Glomerular endothelial cell (primary cell): ENCODE measurements around the gene RAD51B. TPM values are rescaled to one million over a fixed set of nuclear protein-coding genes. Genes with fewer than 3 reads are reported as not detected.
A peak's percentile ranks its signal among the peaks of the same experiment; 100 is the strongest.

Experiments used
- DNase-seq: peaks from one replicate; pipeline ENCODE4 v3.0.0-alpha.2; 2011; ENCODE audit warnings: low read depth, low spot score; ENCODE audit errors: extremely low read depth
- total RNA-seq: library from RNA; depleted of rRNA; stranded (reverse); fragments of >200 nt; gene quantifications from 2 replicates; pipeline ENCODE4 v1.2.3, GENCODE V29; 2015

RAD51B gene
- total RNA-seq, 1 donor from 2014 or later = 9.7 TPM

DNA sequence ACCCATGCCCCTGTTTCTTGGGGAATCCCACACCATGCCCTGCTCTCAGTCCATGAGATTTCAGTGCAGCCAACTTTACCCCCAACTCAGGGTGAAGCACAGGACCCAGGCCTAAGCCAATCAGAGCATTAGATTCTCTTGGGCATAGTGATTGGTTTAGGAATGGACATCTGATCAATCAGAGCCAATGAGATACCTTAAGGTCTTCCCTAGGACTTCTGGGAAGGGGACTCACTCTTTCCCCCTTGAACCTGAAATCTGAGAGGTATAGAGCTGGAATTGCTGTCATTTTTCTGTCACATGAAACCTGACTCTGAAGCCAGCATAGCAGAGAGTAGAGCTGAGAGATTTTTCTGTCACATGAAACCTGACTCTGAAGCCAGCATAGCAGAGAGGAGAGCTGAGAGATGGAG is 846.2 kb downstream of the RAD51B start:
- DNase-seq = no peak

DNA sequence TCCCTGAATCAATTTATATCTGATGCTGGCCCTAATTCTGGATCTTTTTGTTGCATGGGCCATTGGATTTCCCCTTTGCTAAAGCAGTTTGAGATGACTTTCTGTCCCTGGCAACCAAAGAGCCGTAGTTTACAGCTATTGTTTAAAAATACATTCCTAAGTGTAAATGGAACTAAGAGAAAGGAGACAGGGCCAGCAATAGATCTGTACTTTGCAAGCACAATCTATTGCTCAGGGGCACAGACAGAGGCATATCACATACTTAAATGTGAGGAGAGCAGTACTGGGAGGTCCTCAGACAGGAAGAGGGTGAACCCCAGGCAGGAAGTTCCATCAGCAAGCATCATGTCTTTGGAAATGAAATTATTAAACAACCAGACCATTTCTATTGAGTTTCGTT is 846.7 kb downstream of the RAD51B start:
- no peak for DNase-seq

DNA sequence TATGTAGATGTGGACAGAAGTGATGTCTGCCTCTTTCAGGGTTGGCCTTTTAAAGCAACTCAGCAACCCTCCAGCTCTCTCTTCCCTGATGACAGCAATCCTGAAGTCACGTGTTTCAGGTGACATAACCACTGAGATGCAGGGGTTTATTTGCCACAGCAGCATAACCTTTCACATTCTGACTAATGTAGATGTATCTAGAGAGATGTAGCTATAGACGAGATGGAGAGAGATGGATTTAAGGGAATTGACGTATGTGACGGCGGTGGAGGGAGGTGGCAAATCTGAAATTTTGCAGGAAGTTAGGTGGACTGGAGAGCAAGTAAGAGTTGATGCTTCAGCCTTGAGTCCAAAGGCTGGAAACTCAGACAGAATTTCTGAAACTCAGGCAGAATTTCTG is 847.3 kb downstream of the RAD51B start:
- no peak for DNase-seq

- no peak for DNase-seq
Measured at GRCh38 chr14:68667313-68667791, 847.8 kb downstream of the RAD51B start.

- no peak for DNase-seq
Measured at GRCh38 chr14:68668028-68668427, 848.4 kb downstream of the RAD51B start.

DNA sequence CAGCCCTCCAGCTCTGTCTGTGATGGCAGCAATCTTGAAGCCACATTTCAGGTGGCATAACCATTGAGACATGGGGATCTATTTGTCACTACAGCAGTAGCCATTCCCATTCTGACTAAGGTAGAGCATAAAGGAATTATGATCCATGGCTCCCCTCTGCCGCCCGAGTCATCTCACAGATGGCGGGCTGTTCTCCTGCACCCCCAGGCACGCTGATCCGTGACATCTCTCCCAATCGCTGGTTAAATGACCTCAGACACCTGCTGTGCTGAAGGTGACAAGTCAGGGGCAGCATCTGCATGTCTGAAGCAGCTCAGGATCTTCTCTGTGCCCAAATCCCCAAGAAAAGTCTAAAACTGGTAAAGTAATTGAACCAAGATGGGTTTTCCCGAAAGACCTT is 849.0 kb downstream of the RAD51B start:
- no peak for DNase-seq

GRCh38 chr14:68669111-68669511 is 849.5 kb downstream of the RAD51B start:
- no peak for DNase-seq

GRCh38 chr14:68669603-68670358 is 850.2 kb downstream of the RAD51B start:
- DNase-seq = no peak

GRCh38 chr14:68670359-68670715 is 850.8 kb downstream of the RAD51B start:
- no peak for DNase-seq

DNA sequence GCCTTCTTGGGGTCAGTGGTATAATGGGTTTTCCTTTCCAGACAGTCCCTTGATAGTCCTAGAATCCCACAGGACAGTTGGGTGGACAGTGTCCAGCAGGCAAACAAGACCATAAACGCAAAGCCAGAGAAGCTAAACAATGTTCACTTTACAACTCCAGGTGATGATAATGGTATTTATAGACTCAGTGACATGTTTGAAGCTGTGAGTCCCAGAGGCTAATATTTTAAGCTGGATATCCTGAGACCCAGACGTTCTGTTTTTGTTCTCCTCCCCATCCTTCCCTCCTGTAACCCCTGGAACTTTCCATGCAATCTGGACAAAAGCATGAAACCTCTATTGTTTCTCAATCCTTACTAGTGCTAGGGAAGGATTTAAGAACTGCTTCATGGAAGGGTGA is 852.3 kb downstream of the RAD51B start:
- no peak for DNase-seq

DNA sequence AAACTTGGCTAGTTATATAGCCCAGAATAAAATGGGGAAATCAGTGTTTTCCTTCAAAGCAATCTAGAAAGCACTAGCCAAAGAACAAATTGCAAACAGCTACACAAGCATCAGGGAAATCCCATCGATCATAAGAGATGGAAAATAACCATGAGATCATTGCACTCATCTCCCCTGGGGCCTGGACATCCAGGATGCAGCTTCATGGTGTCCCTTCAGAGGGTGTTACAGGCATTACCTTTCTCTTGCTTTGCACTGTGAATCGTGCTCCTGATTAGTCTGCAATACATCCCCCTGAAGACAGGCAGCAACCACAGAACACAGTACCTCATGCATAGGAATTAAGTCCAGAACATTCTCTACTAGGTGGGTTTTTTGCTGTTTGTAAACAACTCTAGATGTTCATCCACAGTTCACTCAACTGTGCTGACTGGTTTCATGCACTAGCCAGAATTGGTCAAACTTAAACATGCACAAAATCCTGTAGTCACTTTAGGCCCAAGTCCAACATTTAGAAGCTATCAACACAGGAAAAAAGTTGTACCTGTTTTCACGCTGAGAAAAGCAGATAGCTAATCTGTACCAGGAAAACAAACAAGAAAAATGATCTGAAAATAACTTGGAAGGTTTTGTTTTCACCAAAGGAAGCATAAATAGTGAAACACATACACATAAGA is 853.2 kb downstream of the RAD51B start:
- DNase-seq = no peak

- no peak for DNase-seq
Measured at GRCh38 chr14:68673464-68673863, 853.9 kb downstream of the RAD51B start.

GRCh38 chr14:68674538-68675232 is 855.1 kb downstream of the RAD51B start:
- no peak for DNase-seq

DNA sequence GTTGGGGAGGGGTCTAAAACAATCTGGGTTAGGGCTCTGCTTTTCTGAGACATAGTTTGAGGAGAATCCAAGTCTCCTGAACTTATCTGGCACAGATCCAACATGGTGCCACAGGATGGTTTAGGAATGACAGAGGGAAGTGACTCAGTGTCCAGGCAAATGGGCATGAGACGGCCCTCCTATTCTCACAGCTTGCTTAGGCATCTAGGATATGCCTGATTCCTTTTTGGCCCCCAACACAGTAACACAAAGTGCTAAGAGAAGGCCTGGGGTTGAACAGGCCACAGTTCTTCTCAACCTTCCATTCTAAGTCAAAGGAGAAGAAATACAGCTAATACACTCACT is 855.6 kb downstream of the RAD51B start:
- DNase-seq = peak; percentile 68

DNA sequence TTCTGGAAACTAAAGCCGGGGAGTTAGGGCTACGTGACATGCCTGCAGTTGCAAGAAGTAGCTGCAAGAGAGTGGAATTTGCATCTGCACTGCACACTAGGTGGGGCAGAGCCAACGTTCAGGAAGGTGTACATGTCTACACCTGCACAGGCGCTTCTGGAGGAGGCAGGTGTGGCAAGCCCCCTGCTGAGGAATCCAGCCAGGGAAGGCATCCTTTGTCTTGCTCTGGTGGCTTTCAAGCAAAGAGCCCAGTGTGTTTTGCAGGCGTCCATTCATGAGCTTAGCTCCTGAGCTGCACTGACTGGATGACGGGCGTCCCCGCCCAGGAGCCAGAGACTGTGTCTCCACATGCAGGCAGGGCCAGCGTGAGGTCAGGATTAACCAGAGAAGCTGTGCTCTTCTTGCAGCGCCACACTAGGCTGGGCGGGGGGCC is 856.9 kb downstream of the RAD51B start:
- DNase-seq = no peak

DNA sequence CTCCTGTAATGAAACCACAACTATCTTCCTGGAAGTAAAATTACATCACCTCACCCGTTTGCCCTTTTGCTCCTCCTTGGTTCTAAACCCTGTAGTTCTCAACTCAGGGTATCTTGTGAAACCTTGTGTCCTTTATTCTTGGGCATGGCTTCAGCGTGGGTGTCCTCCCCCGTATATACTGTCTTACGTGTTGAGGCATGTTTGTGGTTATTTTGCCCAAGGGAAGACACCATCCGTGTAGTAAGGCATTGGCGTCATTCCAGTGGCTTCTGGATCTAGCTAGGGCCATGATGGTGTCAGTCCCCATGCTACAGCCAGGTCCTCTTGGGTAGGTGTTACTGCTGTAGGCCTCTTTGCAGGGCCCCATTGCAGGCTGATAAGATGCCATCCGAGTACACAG is 857.9 kb downstream of the RAD51B start:
- no peak for DNase-seq

GRCh38 chr14:68677901-68678300 is 858.3 kb downstream of the RAD51B start:
- DNase-seq = no peak

DNA sequence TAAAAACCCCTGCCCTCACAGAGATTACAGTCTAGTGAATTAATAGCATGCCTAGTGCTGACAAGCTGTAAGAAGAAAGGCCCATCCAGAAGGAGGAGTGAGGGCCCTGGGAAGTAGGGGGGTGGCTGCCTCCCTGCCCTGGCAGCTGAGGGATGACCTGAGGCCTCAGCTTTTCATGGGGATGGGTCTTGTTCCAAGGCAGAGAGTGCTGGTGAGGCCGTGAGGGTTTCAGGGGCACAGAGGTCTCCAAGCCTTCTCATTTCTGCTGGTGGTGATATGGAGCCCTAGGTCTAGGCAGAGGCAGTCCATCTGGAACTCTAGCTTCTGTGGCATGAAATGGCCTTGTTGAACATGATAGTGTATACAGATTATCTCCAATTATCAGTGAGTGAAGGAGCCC is 858.9 kb downstream of the RAD51B start:
- DNase-seq = no peak

- no peak for DNase-seq
Measured at GRCh38 chr14:68679301-68679700, 859.7 kb downstream of the RAD51B start.

GRCh38 chr14:68679746-68680467 is 860.3 kb downstream of the RAD51B start:
- no peak for DNase-seq

- no peak for DNase-seq
Measured at GRCh38 chr14:68680541-68681051, 861.0 kb downstream of the RAD51B start.
